Activated T-cell treated with anti-CD3 and anti-CD28 coated beads for 24 hours (primary cell): ENCODE data around the gene LRRC49.

ENCODE experiments used
- DNase-seq: peaks from one replicate; pipeline ENCODE4 v3.0.0-alpha.2; 2020; ENCODE audit warnings: low read depth

Gene LRRC49

DNA sequence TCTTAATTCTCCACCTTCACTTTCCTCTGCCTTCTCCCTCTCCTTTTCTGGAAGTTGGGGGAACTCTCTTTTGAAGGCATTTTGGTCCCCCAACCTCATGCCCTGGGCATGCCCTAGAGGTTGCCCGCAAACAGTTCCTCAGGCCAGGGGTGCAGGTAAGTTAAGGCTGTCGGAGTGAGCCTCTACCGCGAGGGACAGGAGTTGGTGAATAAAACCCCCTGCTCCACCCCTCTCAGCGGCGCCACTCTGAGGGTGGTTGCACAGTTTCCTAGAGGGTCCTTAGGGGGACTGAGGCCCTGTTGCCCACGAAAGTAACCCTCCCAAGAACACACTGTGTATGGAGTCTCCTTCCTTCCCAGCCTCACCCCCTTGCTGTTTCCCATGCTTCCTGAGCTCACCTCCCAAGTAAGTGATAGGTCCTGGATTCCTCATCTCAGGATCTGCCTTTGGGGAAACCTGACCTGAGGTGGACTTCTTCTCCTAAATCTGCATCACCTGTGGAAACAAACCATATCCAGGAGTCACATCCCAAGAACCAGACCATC lies 199.5 kb downstream of the LRRC49 start:
- DNase-seq = no peak

DNA sequence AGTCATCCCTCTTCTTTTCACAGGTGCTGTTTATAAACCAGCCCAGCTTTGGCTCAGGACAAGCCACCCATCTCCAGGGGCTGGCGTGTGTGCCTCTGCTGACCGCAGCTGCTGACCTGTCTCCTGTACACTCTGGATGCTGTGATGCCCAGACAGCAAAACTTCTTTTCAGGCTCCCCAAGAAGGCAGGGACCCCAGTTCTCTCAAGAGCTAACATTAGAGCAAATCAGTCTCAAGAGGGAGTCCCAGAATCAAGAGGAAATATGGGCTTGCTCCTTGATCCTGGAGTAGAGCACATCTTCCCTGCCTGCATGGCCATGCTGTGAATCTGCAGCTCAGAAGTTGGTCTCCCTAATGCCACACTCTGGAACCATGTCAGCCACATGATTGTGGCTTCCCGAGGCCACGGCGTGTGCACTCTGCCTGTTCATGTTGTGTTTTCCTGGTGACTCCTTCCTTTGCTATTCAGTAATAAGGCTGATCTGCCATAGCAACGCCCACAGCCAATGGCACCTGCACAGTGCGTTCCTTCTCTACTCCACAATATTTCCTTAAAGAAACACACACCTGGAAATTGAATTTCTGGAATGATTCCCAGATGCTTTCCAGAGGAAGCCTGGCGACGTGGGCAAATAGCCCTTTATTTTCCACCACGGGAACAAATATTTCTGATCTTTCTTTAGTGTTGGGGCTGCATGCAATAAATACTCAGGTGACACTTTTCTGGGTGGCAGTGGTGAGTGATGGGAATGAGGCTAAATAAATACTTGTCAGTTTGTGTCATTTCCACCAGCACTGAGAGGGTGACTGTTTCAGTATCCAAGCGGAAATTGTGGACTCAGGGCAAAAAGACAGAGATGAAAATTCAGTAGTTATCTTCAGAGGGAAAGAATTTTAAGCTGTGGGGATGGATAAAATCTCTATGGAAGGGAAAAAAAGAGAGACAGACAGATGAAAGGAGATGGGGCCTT lies 200.7 kb downstream of the LRRC49 start:
- DNase-seq = no peak

DNA sequence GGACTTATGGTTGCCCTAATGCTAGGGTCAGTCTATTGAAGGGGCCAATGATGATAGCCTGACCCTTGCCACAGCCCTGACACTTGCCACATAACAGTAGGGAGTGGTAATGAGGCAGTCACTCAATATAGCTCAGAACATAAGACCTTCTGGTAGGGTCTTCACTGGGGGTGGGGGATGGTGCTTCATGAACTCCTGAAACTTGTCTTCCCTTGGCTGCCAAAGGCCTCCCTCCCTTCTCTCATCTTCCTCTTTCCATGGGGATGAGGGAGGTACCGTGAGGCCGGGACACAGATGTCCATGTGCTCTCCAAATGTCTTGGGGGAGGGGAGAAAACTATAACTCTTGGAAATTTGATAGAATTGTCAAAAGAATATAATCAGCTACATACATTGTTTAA lies 201.5 kb downstream of the LRRC49 start:
- no peak for DNase-seq

DNA sequence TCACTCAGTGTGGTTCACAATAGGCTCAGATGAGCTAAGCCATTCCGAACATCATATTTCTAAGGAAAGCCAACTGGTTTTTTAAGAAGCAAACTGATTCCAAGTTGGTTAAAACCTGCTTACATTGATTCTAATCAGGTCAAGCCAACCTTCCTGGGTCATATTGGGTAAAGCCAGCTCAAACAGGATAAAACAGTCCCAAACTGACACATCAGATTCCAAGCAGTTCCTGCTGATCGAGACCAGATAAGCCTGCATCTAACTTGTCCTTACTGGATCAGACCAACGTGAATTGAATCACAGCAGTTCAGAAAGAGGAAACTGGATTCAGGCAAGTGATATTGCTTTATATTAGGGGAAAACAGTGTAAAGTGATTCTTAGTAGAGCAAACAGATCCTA lies 204.1 kb downstream of the LRRC49 start:
- DNase-seq = no peak

GRCh38 chr15:71097890-71098289 lies 205.3 kb downstream of the LRRC49 start:
- no peak for DNase-seq

DNA sequence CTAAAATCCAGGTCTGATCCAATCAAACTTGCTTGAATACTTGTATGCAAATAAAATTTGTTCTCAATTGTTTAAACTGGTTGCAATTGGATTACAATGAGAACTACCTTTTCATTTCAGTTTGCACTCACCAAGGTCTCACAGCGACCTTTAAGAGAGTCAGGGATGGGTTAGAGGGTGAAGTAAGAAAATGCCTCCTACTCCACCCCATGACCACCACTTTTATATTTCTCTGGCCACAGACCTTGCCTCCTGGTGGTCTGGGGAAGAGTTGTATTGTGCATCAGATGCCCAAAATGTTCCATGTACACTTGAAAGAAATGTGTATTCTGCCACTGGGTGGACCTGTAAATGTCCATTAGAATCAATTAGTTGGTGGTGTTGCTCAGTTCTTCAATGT lies 206.3 kb downstream of the LRRC49 start:
- no peak for DNase-seq
